HEK293 (cell line): ENCODE results near the gene NRP2.

Experiments used
- BCL11A ChIP-seq: fragments of 450-650 bp; formaldehyde crosslinking; IDR thresholded peaks from 2 replicates; pipeline ENCODE4 v1.5.1; 2016; ENCODE audit warnings: low read depth, missing biosample characterization, missing genetic modification characterization
- CTCF ChIP-seq: fragments of 450-650 bp; formaldehyde crosslinking; IDR thresholded peaks from 2 replicates; pipeline ENCODE4 v1.5.1; 2016; ENCODE audit warnings: missing biosample characterization, missing genetic modification characterization
- REST ChIP-seq: fragments of 450-650 bp; formaldehyde crosslinking; IDR thresholded peaks from 2 replicates; pipeline ENCODE4 v1.5.1; 2016; ENCODE audit warnings: missing biosample characterization, missing genetic modification characterization
- ZBTB1 ChIP-seq: fragments of 450-650 bp; formaldehyde crosslinking; IDR thresholded peaks from 2 replicates; pipeline ENCODE4 v1.5.1; 2016; ENCODE audit warnings: missing biosample characterization, missing genetic modification characterization
- ZNF18 ChIP-seq: fragments of 450-650 bp; formaldehyde crosslinking; IDR thresholded peaks from 2 replicates; pipeline ENCODE4 v1.5.1; 2016; ENCODE audit warnings: missing biosample characterization, missing genetic modification characterization
- ZNF311 ChIP-seq: fragments of 450-650 bp; formaldehyde crosslinking; IDR thresholded peaks from 2 replicates; pipeline ENCODE4 v1.5.1; 2017; ENCODE audit warnings: missing biosample characterization, missing genetic modification characterization, borderline replicate concordance
- ZNF513 ChIP-seq: fragments of 450-650 bp; IDR thresholded peaks from 2 replicates; pipeline ENCODE4 v1.5.1; 2018; ENCODE audit warnings: missing biosample characterization, missing genetic modification characterization
- ZNF529 ChIP-seq: fragments of 450-650 bp; formaldehyde crosslinking; IDR thresholded peaks from 2 replicates; pipeline ENCODE4 v1.5.1; 2017; ENCODE audit warnings: missing genetic modification characterization, missing biosample characterization; ENCODE audit not compliant: insufficient replicate concordance
- ZNF530 ChIP-seq: fragments of 450-650 bp; formaldehyde crosslinking; IDR thresholded peaks from 2 replicates; pipeline ENCODE4 v1.5.1; 2016; ENCODE audit warnings: low read depth, missing biosample characterization, missing genetic modification characterization
- ZNF837 ChIP-seq: fragments of 450-650 bp; formaldehyde crosslinking; IDR thresholded peaks from 2 replicates; pipeline ENCODE4 v1.5.1; 2016; ENCODE audit warnings: missing biosample characterization, missing genetic modification characterization
- TF ChIP-seq, protein P1 (sequence below): fragments of 450-650 bp; formaldehyde crosslinking; IDR thresholded peaks from 2 replicates; pipeline ENCODE4 v1.5.1; 2017; ENCODE audit warnings: missing biosample characterization, missing genetic modification characterization
- TF ChIP-seq, protein P2 (sequence below): fragments of 450-650 bp; formaldehyde crosslinking; conservative IDR thresholded peaks from 2 replicates; pipeline ENCODE4 v1.5.1; 2016; ENCODE audit warnings: low read depth, missing biosample characterization, missing genetic modification characterization

- TF ChIP-seq CTCF: no peak
- no peak for TF ChIP-seq ZNF530 (tag by site-specific recombination)
- TF ChIP-seq REST (tag by site-specific recombination): no peak
- TF ChIP-seq ZNF18 (tag by site-specific recombination): no peak
- TF ChIP-seq ZBTB1: no peak
- TF ChIP-seq, protein P1, sequence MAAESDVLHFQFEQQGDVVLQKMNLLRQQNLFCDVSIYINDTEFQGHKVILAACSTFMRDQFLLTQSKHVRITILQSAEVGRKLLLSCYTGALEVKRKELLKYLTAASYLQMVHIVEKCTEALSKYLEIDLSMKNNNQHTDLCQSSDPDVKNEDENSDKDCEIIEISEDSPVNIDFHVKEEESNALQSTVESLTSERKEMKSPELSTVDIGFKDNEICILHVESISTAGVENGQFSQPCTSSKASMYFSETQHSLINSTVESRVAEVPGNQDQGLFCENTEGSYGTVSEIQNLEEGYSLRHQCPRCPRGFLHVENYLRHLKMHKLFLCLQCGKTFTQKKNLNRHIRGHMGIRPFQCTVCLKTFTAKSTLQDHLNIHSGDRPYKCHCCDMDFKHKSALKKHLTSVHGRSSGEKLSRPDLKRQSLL: no peak
- TF ChIP-seq BCL11A: no peak
- TF ChIP-seq ZNF529 (tag by site-specific recombination): no peak
- no peak for TF ChIP-seq ZNF513 (tag by site-specific recombination)
- TF ChIP-seq ZNF311 (tag by site-specific recombination): no peak
- TF ChIP-seq, protein P2, sequence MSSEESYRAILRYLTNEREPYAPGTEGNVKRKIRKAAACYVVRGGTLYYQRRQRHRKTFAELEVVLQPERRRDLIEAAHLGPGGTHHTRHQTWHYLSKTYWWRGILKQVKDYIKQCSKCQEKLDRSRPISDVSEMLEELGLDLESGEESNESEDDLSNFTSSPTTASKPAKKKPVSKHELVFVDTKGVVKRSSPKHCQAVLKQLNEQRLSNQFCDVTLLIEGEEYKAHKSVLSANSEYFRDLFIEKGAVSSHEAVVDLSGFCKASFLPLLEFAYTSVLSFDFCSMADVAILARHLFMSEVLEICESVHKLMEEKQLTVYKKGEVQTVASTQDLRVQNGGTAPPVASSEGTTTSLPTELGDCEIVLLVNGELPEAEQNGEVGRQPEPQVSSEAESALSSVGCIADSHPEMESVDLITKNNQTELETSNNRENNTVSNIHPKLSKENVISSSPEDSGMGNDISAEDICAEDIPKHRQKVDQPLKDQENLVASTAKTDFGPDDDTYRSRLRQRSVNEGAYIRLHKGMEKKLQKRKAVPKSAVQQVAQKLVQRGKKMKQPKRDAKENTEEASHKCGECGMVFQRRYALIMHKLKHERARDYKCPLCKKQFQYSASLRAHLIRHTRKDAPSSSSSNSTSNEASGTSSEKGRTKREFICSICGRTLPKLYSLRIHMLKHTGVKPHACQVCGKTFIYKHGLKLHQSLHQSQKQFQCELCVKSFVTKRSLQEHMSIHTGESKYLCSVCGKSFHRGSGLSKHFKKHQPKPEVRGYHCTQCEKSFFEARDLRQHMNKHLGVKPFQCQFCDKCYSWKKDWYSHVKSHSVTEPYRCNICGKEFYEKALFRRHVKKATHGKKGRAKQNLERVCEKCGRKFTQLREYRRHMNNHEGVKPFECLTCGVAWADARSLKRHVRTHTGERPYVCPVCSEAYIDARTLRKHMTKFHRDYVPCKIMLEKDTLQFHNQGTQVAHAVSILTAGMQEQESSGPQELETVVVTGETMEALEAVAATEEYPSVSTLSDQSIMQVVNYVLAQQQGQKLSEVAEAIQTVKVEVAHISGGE (tag by site-specific recombination): no peak
- TF ChIP-seq ZNF837 (tag by site-specific recombination): no peak
These were observed 38.2 kb downstream of the NRP2 start for GRCh38 chr2:205720451-205720902.
